Measurements from ENCODE around the gene CACNA1G. TPM values are rescaled to one million over a fixed set of nuclear protein-coding genes. Genes with fewer than 3 reads are reported as not detected.
A peak's percentile ranks its signal among the peaks of the same experiment; 100 is the strongest.

Gene CACNA1G
- total RNA-seq, 4 donors from 2014 or later = under 0.01 to 28.9 (median 6.0) TPM

DNA sequence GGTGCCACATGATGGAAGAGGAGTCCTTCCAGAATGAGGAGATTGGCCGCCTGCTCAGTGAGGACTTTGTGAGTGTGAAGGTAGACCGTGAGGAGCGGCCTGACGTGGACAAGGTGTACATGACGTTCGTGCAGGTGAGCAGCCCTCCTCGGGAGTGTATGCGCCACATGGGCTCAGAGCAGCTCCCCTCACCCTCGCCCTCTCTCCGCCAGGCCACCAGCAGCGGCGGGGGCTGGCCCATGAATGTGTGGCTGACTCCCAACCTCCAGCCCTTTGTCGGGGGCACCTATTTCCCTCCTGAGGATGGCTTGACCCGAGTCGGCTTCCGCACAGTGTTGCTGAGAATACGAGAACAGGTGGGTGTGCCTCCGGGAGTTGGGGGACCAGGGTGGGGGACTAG lies 11.7 kb upstream of the CACNA1G start:
- TF ChIP-seq, protein P1, sequence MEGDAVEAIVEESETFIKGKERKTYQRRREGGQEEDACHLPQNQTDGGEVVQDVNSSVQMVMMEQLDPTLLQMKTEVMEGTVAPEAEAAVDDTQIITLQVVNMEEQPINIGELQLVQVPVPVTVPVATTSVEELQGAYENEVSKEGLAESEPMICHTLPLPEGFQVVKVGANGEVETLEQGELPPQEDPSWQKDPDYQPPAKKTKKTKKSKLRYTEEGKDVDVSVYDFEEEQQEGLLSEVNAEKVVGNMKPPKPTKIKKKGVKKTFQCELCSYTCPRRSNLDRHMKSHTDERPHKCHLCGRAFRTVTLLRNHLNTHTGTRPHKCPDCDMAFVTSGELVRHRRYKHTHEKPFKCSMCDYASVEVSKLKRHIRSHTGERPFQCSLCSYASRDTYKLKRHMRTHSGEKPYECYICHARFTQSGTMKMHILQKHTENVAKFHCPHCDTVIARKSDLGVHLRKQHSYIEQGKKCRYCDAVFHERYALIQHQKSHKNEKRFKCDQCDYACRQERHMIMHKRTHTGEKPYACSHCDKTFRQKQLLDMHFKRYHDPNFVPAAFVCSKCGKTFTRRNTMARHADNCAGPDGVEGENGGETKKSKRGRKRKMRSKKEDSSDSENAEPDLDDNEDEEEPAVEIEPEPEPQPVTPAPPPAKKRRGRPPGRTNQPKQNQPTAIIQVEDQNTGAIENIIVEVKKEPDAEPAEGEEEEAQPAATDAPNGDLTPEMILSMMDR (IDR thresholded peaks at IDR 0.05) = no peak
- no peak for TF ChIP-seq POLR2A (IDR thresholded peaks at IDR 0.05)
- Histone ChIP-seq H3K4me3 (no peak overlapping the region), H3K36me3 (no peaks in the 10 kb centered on the region), H3K27me3 (no peaks in the 10 kb centered on the region), H3K9me3 (no peaks in the 10 kb centered on the region), H3K4me1 (no peaks in the 10 kb centered on the region), H3K27ac (no peak overlapping the region)
- intact Hi-C loops (cut with DNase I; ENCODE audit: low total_unique reads) = loop anchor here (5.0 to 10.0 kb wide), 3 partner anchors 78 to 293 kb away; no protein-coding TSS in a partner anchor
- no peak for DNase-seq

DNA sequence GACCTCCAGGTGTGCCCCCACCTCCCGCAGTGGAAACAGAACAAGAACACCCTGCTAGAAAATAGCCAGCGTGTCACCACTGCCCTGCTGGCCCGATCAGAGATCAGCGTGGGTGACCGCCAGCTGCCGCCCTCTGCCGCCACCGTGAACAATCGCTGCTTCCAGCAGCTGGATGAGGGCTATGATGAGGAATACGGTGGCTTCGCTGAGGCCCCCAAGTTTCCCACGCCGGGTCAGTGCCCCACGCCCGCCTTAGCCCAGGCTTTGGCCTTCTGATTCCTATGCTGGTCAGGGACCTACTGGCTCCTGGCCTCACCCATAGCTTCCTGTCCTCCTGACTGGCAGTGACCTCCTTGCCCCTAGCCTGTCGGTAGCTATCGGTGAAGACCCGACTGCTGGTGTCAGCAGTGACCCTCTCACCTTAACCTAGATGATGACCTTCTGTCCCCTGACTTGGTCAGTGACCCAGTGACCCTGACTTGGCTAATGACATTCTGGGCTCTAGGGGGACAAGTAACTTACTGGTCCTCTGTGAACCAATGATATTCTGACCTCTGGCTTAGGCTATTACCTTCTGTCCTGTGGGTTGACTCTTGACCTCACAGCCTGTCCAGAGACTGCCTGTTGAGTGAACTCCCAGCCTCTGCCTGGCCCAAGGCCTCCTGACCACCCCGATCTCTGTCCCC lies 11.1 kb upstream of the CACNA1G start:
- no peak overlapping the region for H3K4me3 ChIP-seq
- H3K27me3 ChIP-seq = no peaks in the 10 kb centered on the region
- intact Hi-C loops (cut with DNase I; ENCODE audit: low total_unique reads) = loop anchor here (5.0 to 10.0 kb wide), 3 partner anchors 78 to 293 kb away; no protein-coding TSS in a partner anchor
- no peak overlapping the region for H3K27ac ChIP-seq
- no peak for DNase-seq
- no peaks in the 10 kb centered on the region for H3K9me3 ChIP-seq
- TF ChIP-seq, protein P1 (IDR thresholded peaks at IDR 0.05) = no peak
- no peak for TF ChIP-seq POLR2A (IDR thresholded peaks at IDR 0.05)
- H3K36me3 ChIP-seq = no peaks in the 10 kb centered on the region
- H3K4me1 ChIP-seq = no peaks in the 10 kb centered on the region

- H3K27ac ChIP-seq = no peak overlapping the region
- no peak overlapping the region for H3K4me3 ChIP-seq
- TF ChIP-seq POLR2A (IDR thresholded peaks at IDR 0.05) = no peak
- TF ChIP-seq, protein P1 (IDR thresholded peaks at IDR 0.05) = no peak
- no peaks in the 10 kb centered on the region for H3K9me3 ChIP-seq
- intact Hi-C loops (cut with DNase I; ENCODE audit: low total_unique reads) = loop anchor here (5.0 to 10.0 kb wide), 3 partner anchors 77 to 292 kb away; no protein-coding TSS in a partner anchor
- H3K4me1 ChIP-seq = no peaks in the 10 kb centered on the region
- no peak for DNase-seq
- no peaks in the 10 kb centered on the region for H3K36me3 ChIP-seq
- H3K27me3 ChIP-seq = no peaks in the 10 kb centered on the region
Measured at GRCh38 chr17:50549969-50550368, 10.5 kb upstream of the CACNA1G start.

DNA sequence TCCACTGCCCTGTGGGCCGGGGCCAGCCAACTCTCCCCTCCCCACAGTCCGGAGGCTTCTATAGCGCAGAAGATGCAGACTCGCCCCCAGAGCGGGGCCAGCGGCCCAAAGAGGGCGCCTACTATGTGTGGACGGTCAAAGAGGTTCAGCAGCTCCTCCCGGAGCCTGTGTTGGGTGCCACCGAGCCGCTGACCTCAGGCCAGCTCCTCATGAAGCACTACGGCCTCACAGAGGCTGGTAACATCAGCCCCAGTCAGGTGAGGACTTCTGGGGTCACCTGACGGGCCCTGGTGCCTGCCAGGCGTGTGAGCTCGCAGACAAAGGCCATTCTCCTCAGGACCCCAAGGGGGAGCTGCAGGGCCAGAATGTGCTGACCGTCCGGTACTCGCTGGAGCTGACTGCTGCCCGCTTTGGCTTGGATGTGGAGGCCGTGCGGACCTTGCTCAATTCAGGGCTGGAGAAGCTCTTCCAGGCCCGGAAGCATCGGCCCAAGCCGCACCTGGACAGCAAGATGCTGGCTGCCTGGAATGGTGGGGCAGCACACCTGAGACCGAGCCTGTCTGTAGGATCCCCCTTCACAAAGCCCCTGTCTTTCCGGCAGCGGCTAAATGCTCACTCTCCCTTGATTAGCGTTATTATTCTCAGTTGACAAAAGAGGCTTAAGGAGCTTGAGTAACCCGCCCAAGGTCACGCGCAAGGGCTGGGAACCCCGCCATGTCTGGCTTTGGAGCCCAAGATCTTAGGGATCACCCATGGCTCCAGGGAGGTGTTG lies 9.7 kb upstream of the CACNA1G start:
- peak overlapping the region; percentile 38 to 58 for H3K27ac ChIP-seq
- H3K4me3 ChIP-seq = no peak overlapping the region
- no peaks in the 10 kb centered on the region for H3K9me3 ChIP-seq
- TF ChIP-seq, protein P1 (IDR thresholded peaks at IDR 0.05) = peak; percentile 88 to 96 (median 92)
- TF ChIP-seq POLR2A (IDR thresholded peaks at IDR 0.05) = peak in 1 of 2 donors; percentile 33
- no peaks in the 10 kb centered on the region for H3K4me1 ChIP-seq
- intact Hi-C loops (cut with DNase I; ENCODE audit: low total_unique reads) = no loop called here
- DNase-seq = peak; percentile 87
- no peaks in the 10 kb centered on the region for H3K27me3 ChIP-seq
- H3K36me3 ChIP-seq = no peaks in the 10 kb centered on the region

GRCh38 chr17:50551433-50551815 lies 9.1 kb upstream of the CACNA1G start:
- H3K27me3 ChIP-seq = no peaks in the 10 kb centered on the region
- H3K4me1 ChIP-seq = no peaks in the 10 kb centered on the region
- H3K9me3 ChIP-seq = no peaks in the 10 kb centered on the region
- peak overlapping the region in 1 of 2 donors; percentile 38 for H3K27ac ChIP-seq
- no peaks in the 10 kb centered on the region for H3K36me3 ChIP-seq
- no peak overlapping the region for H3K4me3 ChIP-seq
- intact Hi-C loops (cut with DNase I; ENCODE audit: low total_unique reads) = no loop called here
- no peak for TF ChIP-seq POLR2A (IDR thresholded peaks at IDR 0.05)
- TF ChIP-seq, protein P1 (IDR thresholded peaks at IDR 0.05) = no peak
- DNase-seq = no peak
